PC-9 (cell line): ENCODE results near the gene SBF2.

Experiments used
- CTCF ChIP-seq: fragments of 200-600 bp; sonication (generic); conservative IDR thresholded peaks from 2 replicates; pipeline ENCODE4 v1.6.1; 2017; ENCODE audit warnings: mixed run types, antibody characterized with exemption, mild to moderate bottlenecking, moderate library complexity
- EZH2 ChIP-seq: fragments of 200-600 bp; sonication (generic); IDR thresholded peaks from 2 replicates; pipeline ENCODE4 v1.8.0; 2017; ENCODE audit warnings: antibody characterized with exemption, low read depth

- no peak for TF ChIP-seq CTCF
- TF ChIP-seq EZH2: no peak
Measured at GRCh38 chr11:9821008-9821752, 472.8 kb downstream of the SBF2 start.
